CD14-positive monocyte (primary cell): ENCODE measurements around the gene MEOX2. TPM values are rescaled to one million over a fixed set of nuclear protein-coding genes. Genes with fewer than 3 reads are reported as not detected.

Source experiments
- DNase-seq, 3 donors: peaks; one replicate each; pipeline ENCODE4 v3.0.0-alpha.2; 2011 to 2022
- H2AFZ ChIP-seq: 2 replicates; pipeline ENCODE4 v1.6.0; 2012; ENCODE audit warnings: mild to moderate bottlenecking, low read depth, low read length, inconsistent platforms; ENCODE audit not compliant: insufficient read depth, poor library complexity, severe bottlenecking
- H3K27ac ChIP-seq, 2 donors: 1 replicate in 1 of 2; 2 replicates in 1 of 2; pipeline ENCODE4 v1.5.1; 2012 to 2013; ENCODE audit warnings: low read length in 2 of 2, control low read depth in 1 of 2, inconsistent platforms in 1 of 2, low read depth in 1 of 2, mild to moderate bottlenecking in 1 of 2
- H3K27me3 ChIP-seq, 2 donors: one replicate each; pipeline versions ENCODE4 v1.6.0 to v1.6.1; 2011 to 2013; ENCODE audit warnings: low read length in 2 of 2; ENCODE audit not compliant: control insufficient read depth in 2 of 2, insufficient read depth in 2 of 2
- H3K36me3 ChIP-seq, 2 donors: replicated peaks in 1 of 2; 1 replicate in 1 of 2; 2 replicates in 1 of 2; pipeline versions ENCODE4 v1.5.1 to v1.6.1; 2012 to 2013; ENCODE audit warnings: low read length in 2 of 2, control low read depth in 1 of 2, inconsistent platforms in 1 of 2, mild to moderate bottlenecking in 1 of 2; ENCODE audit not compliant: insufficient read depth in 2 of 2, control insufficient read depth in 1 of 2
- H3K4me1 ChIP-seq, 2 donors: 1 replicate in 1 of 2; 2 replicates in 1 of 2; pipeline versions ENCODE4 v1.5.1 to v1.6.1; 2012 to 2013; ENCODE audit warnings: low read length in 2 of 2, control low read depth in 1 of 2, inconsistent platforms in 1 of 2, mild to moderate bottlenecking in 1 of 2, moderate library complexity in 1 of 2; ENCODE audit not compliant: insufficient read depth in 2 of 2, control insufficient read depth in 1 of 2
- H3K4me2 ChIP-seq: replicated peaks from 2 replicates; pipeline ENCODE3; 2012; ENCODE audit warnings: low read length, moderate library complexity, mild to moderate bottlenecking; ENCODE audit not compliant: poor library complexity, severe bottlenecking; ENCODE audit errors: extremely low read depth
- H3K4me3 ChIP-seq, 3 experiments: fragments of 200-600 bp in 1 of 3; sonication (generic) in 1 of 3; replicated peaks in 1 of 3; 1 replicate in 2 of 3; 2 replicates in 1 of 3; pipeline ENCODE4 v1.5.1; 2011 to 2013; ENCODE audit warnings: low read length in 3 of 3, mild to moderate bottlenecking in 3 of 3, control low read depth in 2 of 3, low read depth in 2 of 3, inconsistent platforms in 1 of 3, moderate library complexity in 1 of 3
- H3K79me2 ChIP-seq: 2 replicates; pipeline ENCODE4 v1.6.0; 2012; ENCODE audit warnings: mild to moderate bottlenecking, control low read depth, inconsistent platforms, low read length, moderate library complexity; ENCODE audit not compliant: insufficient read depth
- H3K9ac ChIP-seq: 2 replicates; pipeline ENCODE4 v1.6.0; 2017; ENCODE audit warnings: low read length, mild to moderate bottlenecking; ENCODE audit not compliant: insufficient read depth, poor library complexity, severe bottlenecking
- H3K9me3 ChIP-seq, 2 donors: replicated peaks in 1 of 2; 1 replicate in 1 of 2; 2 replicates in 1 of 2; pipeline versions ENCODE4 v1.5.1 to v1.6.1; 2012 to 2013; ENCODE audit warnings: low read length in 2 of 2, control low read depth in 1 of 2; ENCODE audit not compliant: control insufficient read depth in 1 of 2, insufficient read depth in 1 of 2
- H4K20me1 ChIP-seq: 2 replicates; pipeline ENCODE4 v1.6.0; 2012; ENCODE audit warnings: mild to moderate bottlenecking, low read length, control low read depth, moderate library complexity; ENCODE audit not compliant: insufficient read depth
- H3K27ac Mint-ChIP-seq, 7 donors: one replicate each; pipeline ENCODE4 v1.8.0; 2020; ENCODE audit warnings: mild to moderate bottlenecking in 7 of 7, mixed read lengths in 7 of 7, moderate library complexity in 6 of 7, inconsistent platforms in 2 of 7
- H3K27me3 Mint-ChIP-seq, 3 donors: one replicate each; pipeline ENCODE4 v1.8.0; 2021 to 2022; ENCODE audit warnings: low read depth in 3 of 3, mild to moderate bottlenecking in 3 of 3, mixed read lengths in 3 of 3, moderate library complexity in 3 of 3, inconsistent platforms in 1 of 3
- H3K36me3 Mint-ChIP-seq, 2 donors: one replicate each; pipeline ENCODE4 v1.8.0; 2020; ENCODE audit warnings: mixed read lengths in 2 of 2, inconsistent platforms in 1 of 2, mild to moderate bottlenecking in 1 of 2
- H3K4me1 Mint-ChIP-seq: one replicate; pipeline ENCODE4 v1.8.0; 2020; ENCODE audit warnings: mild to moderate bottlenecking, mixed read lengths
- H3K4me3 Mint-ChIP-seq, 2 donors: one replicate each; pipeline ENCODE4 v1.8.0; 2020; ENCODE audit warnings: mild to moderate bottlenecking in 2 of 2, mixed read lengths in 2 of 2, moderate library complexity in 1 of 2
- H3K9me3 Mint-ChIP-seq, 7 donors: one replicate each; pipeline ENCODE4 v1.8.0; 2020 to 2022; ENCODE audit warnings: mixed read lengths in 7 of 7, mild to moderate bottlenecking in 6 of 7, moderate library complexity in 6 of 7, inconsistent platforms in 2 of 7
- WGBS: methylation state at CpG from one replicate; pipeline ENCODE4 v1.1.5; 2013; ENCODE audit warnings: missing lambda C conversion rate; ENCODE audit not compliant: insufficient coverage; 5-methylcytosine and 5-hydroxymethylcytosine counted together
- intact Hi-C, 2 donors: fragments of 100-400 bp; cut with micrococcal nuclease; formaldehyde crosslinking; loops; one replicate each; pipeline versions ENCODE4 v1.15.0 to v1.15.1; 2023
- polyA plus RNA-seq, 3 donors: library from polyadenylated mRNA; depleted of rRNA in 1 of 3; unstranded in 2 of 3; stranded (reverse) in 1 of 3; fragments of 300-500 nt in 2 of 3; fragments of >200 nt in 1 of 3; fragmentation: Illumina TruSeq in 2 of 3; gene quantifications; 1 replicate in 2 of 3; 2 replicates in 1 of 3; pipeline ENCODE4 v1.2.3, GENCODE V29; 2012 to 2021
- TF ChIP-seq, protein P1 (sequence below): fragments of 200-600 bp; IDR thresholded peaks from one replicate; pipeline ENCODE4 v1.8.0; 2022; ENCODE audit warnings: antibody characterized with exemption, mild to moderate bottlenecking

The MEOX2 gene
- polyA plus RNA-seq, 3 donors = not detected

DNA sequence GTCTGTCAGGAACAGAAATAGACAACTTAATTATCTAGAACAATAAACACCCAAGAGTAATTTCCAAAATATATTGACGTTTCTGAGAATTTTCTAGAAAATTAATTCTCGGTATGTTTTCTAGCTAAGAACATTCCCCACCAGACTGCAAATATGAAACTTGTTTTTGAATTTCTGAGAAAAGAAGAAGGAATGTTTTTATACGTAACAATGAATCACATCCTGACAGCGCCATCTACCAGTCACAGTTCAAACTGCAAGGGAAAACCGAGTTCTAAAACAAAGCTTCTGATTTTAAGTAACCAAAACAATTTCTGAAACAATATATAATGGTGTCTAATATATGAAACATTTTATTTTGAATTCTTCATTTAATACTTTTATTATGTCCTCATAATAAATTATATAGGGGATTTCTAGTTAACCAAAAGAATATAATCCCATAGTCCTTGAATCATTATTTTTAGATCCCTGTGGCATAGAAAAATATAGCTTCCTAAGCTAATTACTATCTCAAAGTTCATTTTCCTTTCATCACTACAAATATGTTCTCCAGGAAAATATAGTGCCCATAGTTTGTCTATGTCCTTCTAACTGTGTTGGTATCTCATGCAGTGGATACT is 34.5 kb upstream of the MEOX2 start:
- Histone ChIP-seq H4K20me1 (no peaks in the 10 kb centered on the region), H2AFZ (no peak overlapping the region), H3K9me3 (no peaks in the 10 kb centered on the region), H3K4me1 (no peaks in the 10 kb centered on the region), H3K4me2 (no peak overlapping the region), H3K27ac (no peak overlapping the region), H3K27me3 (no peaks in the 10 kb centered on the region), H3K79me2 (no peaks in the 10 kb centered on the region), H3K9ac (no peak overlapping the region), H3K4me3 (no peak overlapping the region), H3K36me3 (no peaks in the 10 kb centered on the region)
- TF ChIP-seq, protein P1, sequence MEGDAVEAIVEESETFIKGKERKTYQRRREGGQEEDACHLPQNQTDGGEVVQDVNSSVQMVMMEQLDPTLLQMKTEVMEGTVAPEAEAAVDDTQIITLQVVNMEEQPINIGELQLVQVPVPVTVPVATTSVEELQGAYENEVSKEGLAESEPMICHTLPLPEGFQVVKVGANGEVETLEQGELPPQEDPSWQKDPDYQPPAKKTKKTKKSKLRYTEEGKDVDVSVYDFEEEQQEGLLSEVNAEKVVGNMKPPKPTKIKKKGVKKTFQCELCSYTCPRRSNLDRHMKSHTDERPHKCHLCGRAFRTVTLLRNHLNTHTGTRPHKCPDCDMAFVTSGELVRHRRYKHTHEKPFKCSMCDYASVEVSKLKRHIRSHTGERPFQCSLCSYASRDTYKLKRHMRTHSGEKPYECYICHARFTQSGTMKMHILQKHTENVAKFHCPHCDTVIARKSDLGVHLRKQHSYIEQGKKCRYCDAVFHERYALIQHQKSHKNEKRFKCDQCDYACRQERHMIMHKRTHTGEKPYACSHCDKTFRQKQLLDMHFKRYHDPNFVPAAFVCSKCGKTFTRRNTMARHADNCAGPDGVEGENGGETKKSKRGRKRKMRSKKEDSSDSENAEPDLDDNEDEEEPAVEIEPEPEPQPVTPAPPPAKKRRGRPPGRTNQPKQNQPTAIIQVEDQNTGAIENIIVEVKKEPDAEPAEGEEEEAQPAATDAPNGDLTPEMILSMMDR = peak; percentile 81
- no CpG with 5 or more reads among the region's 5 CpGs for WGBS
- Mint-ChIP-seq H3K9me3 (peaks cover 0 to 3% (median 0%) of the 10 kb centered on the region in 7 donors), H3K27ac (no peak overlapping the region), H3K36me3 (no peaks in the 10 kb centered on the region), H3K4me3 (no peak overlapping the region), H3K4me1 (peaks cover 5% of the 10 kb centered on the region), H3K27me3 (no peaks in the 10 kb centered on the region)
- intact Hi-C loops = no loop called here
- no peak for DNase-seq

DNA sequence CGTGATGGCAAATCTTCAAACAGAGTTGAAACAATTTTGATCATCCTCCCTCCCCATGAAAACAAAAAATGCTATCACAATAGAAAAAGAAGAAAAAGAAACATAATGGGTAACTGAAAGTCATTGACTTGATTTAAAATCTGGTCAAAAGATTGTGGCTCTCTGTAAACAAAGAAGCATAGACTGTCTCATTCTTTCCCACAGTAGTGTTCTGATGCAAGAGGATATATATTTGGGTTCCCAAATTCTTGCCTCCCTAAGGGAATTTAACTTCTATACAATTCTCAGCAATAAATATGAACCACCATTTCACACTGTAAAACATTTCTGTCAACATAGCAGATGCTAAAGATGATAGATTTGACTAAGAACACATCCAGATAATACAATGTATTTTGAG is 32.8 kb upstream of the MEOX2 start:
- no peaks in the 10 kb centered on the region for H3K36me3 Mint-ChIP-seq
- no CpG with 5 or more reads among the region's 1 CpG for WGBS
- intact Hi-C loops = no loop called here

More for the DNA sequence above, 32.8 kb upstream of the MEOX2 start:
- Mint-ChIP-seq H3K27ac (no peak overlapping the region), H3K4me3 (no peak overlapping the region), H3K4me1 (peaks cover 5% of the 10 kb centered on the region), H3K9me3 (peaks cover 0 to 3% (median 0%) of the 10 kb centered on the region in 7 donors), H3K27me3 (no peaks in the 10 kb centered on the region)
- no peaks in the 10 kb centered on the region for H3K4me1 ChIP-seq
- H3K36me3 ChIP-seq = no peaks in the 10 kb centered on the region
- no peak for DNase-seq
- H2AFZ ChIP-seq = no peak overlapping the region
- no peaks in the 10 kb centered on the region for H3K79me2 ChIP-seq
- H3K27ac ChIP-seq = no peak overlapping the region
- TF ChIP-seq, protein P1 = no peak
- H4K20me1 ChIP-seq = no peaks in the 10 kb centered on the region
- H3K9me3 ChIP-seq = no peaks in the 10 kb centered on the region
- H3K9ac ChIP-seq = no peak overlapping the region
- no peaks in the 10 kb centered on the region for H3K27me3 ChIP-seq
- H3K4me3 ChIP-seq = no peak overlapping the region
- H3K4me2 ChIP-seq = no peak overlapping the region
